ENCODE data around the gene HIBCH.
"Not testable (repeated sequence)": the region's sequence is repeated elsewhere in the genome, so short reads cannot be mapped to it uniquely, and the experiment has no call there.

Gene HIBCH

GRCh38 chr2:190319555-190320498, at the start of gene HIBCH:
TSS of gene HIBCH (minus strand) at chr2:190319826. CDS start at chr2:190319750, 76 bp downstream.
- peak; percentile 75 to 93 (median 82) for DNase-seq (ENCODE audit: low read depth in 4 of 4, low spot score in 1 of 4)

GRCh38 chr2:190367091-190367490, 47.5 kb upstream of the HIBCH start:
- no peak for DNase-seq (ENCODE audit: low read depth in 4 of 4, low spot score in 1 of 4)

- DNase-seq (ENCODE audit: low read depth in 4 of 4, low spot score in 1 of 4): no peak
These were observed 46.7 kb upstream of the HIBCH start for GRCh38 chr2:190366248-190366753.

- DNase-seq (ENCODE audit: low read depth in 4 of 4, low spot score in 1 of 4): no peak
These were observed 46.0 kb upstream of the HIBCH start for GRCh38 chr2:190365499-190366204.

- DNase-seq (ENCODE audit: low read depth in 4 of 4, low spot score in 1 of 4): no peak
These were observed 43.3 kb upstream of the HIBCH start for GRCh38 chr2:190362894-190363293.

GRCh38 chr2:190361572-190361971, 41.9 kb upstream of the HIBCH start:
- no peak for DNase-seq (ENCODE audit: low read depth in 4 of 4, low spot score in 1 of 4)

- DNase-seq (ENCODE audit: low read depth in 4 of 4, low spot score in 1 of 4): no peak
These were observed 41.3 kb upstream of the HIBCH start for GRCh38 chr2:190360965-190361364.

GRCh38 chr2:190360561-190360960, 40.9 kb upstream of the HIBCH start:
- no peak for DNase-seq (ENCODE audit: low read depth in 4 of 4, low spot score in 1 of 4)

- DNase-seq (ENCODE audit: low read depth in 4 of 4, low spot score in 1 of 4): not testable (repeated sequence)
These were observed 39.2 kb upstream of the HIBCH start for GRCh38 chr2:190358655-190359448.

GRCh38 chr2:190357600-190357999, 38.0 kb upstream of the HIBCH start:
- DNase-seq (ENCODE audit: low read depth in 4 of 4, low spot score in 1 of 4): no peak

GRCh38 chr2:190355968-190356644, 36.5 kb upstream of the HIBCH start:
- no peak for DNase-seq (ENCODE audit: low read depth in 4 of 4, low spot score in 1 of 4)

GRCh38 chr2:190354003-190354690, 34.5 kb upstream of the HIBCH start:
- no peak for DNase-seq (ENCODE audit: low read depth in 4 of 4, low spot score in 1 of 4)

- DNase-seq (ENCODE audit: low read depth in 4 of 4, low spot score in 1 of 4): no peak
These were observed 33.9 kb upstream of the HIBCH start for GRCh38 chr2:190353537-190353899.

- no peak for DNase-seq (ENCODE audit: low read depth in 4 of 4, low spot score in 1 of 4)
These were observed 33.3 kb upstream of the HIBCH start for GRCh38 chr2:190352668-190353536.

- DNase-seq (ENCODE audit: low read depth in 4 of 4, low spot score in 1 of 4): no peak
These were observed 32.3 kb upstream of the HIBCH start for GRCh38 chr2:190351955-190352354.

- DNase-seq (ENCODE audit: low read depth in 4 of 4, low spot score in 1 of 4): no peak
These were observed 30.7 kb upstream of the HIBCH start for GRCh38 chr2:190350371-190350770.

GRCh38 chr2:190344276-190344827, 24.7 kb upstream of the HIBCH start:
- no peak for DNase-seq (ENCODE audit: low read depth in 4 of 4, low spot score in 1 of 4)

- no peak for DNase-seq (ENCODE audit: low read depth in 4 of 4, low spot score in 1 of 4)
These were observed 24.1 kb upstream of the HIBCH start, which contains the start of gene INPP1 for GRCh38 chr2:190343536-190344275. TSS of gene INPP1 (plus strand) at chr2:190343589. CDS start at chr2:190360103, 16,514 bp downstream.

All from stimulated activated CD4-positive, alpha-beta T cell treated with anti-CD3 and anti-CD28 coated beads, Interleukin-1b, Interleukin-23, amount 100 ng/mL, for 24 hours (primary cell).